ENCODE results near the gene BICRAL.
"Not testable (repeated sequence)": the region's sequence is repeated elsewhere in the genome, so short reads cannot be mapped to it uniquely, and the experiment has no call there.

BICRAL gene

GRCh38 chr6:42766163-42766670 is 15.6 kb upstream of the BICRAL start:
- DNase-seq: no peak

GRCh38 chr6:42769051-42769450 is 12.8 kb upstream of the BICRAL start:
- no peak for DNase-seq

- DNase-seq: no peak
These were observed 12.0 kb upstream of the BICRAL start for GRCh38 chr6:42769836-42770235.

GRCh38 chr6:42771741-42772100 is 10.1 kb upstream of the BICRAL start:
- no peak for DNase-seq

- no peak for DNase-seq
These were observed 7.7 kb upstream of the BICRAL start for GRCh38 chr6:42774201-42774600.

- DNase-seq: not testable (repeated sequence)
These were observed 6.9 kb upstream of the BICRAL start for GRCh38 chr6:42774821-42775487.

- no peak for DNase-seq
These were observed 4.6 kb upstream of the BICRAL start for GRCh38 chr6:42777126-42777822.

GRCh38 chr6:42778122-42778521 is 3.7 kb upstream of the BICRAL start:
- DNase-seq: no peak

- DNase-seq: no peak
These were observed 2.3 kb upstream of the BICRAL start for GRCh38 chr6:42779521-42779920.

GRCh38 chr6:42781546-42781795 is 381 bp upstream of the BICRAL start:
- no peak for DNase-seq

GRCh38 chr6:42782689-42783176 is 881 bp downstream of the BICRAL start:
- peak; percentile 57 for DNase-seq

- DNase-seq: peak; percentile 62
These were observed 1.5 kb downstream of the BICRAL start for GRCh38 chr6:42783177-42783875.

- no peak for DNase-seq
These were observed 2.2 kb downstream of the BICRAL start for GRCh38 chr6:42783876-42784642.

- DNase-seq: no peak
These were observed 3.1 kb downstream of the BICRAL start for GRCh38 chr6:42784717-42785498.

GRCh38 chr6:42786525-42786985 is 4.7 kb downstream of the BICRAL start:
- DNase-seq: no peak

GRCh38 chr6:42787063-42787472 is 5.2 kb downstream of the BICRAL start:
- no peak for DNase-seq

- DNase-seq: no peak
These were observed 6.8 kb downstream of the BICRAL start for GRCh38 chr6:42788671-42789070.

- no peak for DNase-seq
These were observed 8.8 kb downstream of the BICRAL start for GRCh38 chr6:42790549-42791181.

- no peak for DNase-seq
These were observed 10.0 kb downstream of the BICRAL start for GRCh38 chr6:42791706-42792320.

GRCh38 chr6:42795651-42796050 is 13.8 kb downstream of the BICRAL start:
- DNase-seq: no peak

- no peak for DNase-seq
These were observed 14.3 kb downstream of the BICRAL start for GRCh38 chr6:42796171-42796570.
